Measurements from ENCODE around the gene CSNK1A1L. TPM values are rescaled to one million over a fixed set of nuclear protein-coding genes. Genes with fewer than 3 reads are reported as not detected.

The CSNK1A1L gene
- total and polyA plus RNA-seq, 2 of the 8 experiments (the other 6 are each of a cell fraction or from before 2014, with no cell fraction given): not detected

GRCh38 chr13:37087486-37087885 is 18.0 kb downstream of the CSNK1A1L start (continued):
- no peak for TF ChIP-seq MAX (IDR thresholded peaks at IDR 0.05)
- no peak for TF ChIP-seq YY1 (IDR thresholded peaks at IDR 0.05; ENCODE audit: low read depth, low read length)
- no peak for TF ChIP-seq TCF12 (IDR thresholded peaks at IDR 0.05; ENCODE audit: low read depth, low read length)
- TF ChIP-seq SIN3A (conservative IDR thresholded peaks at IDR 0.05 in 1 of 2, IDR thresholded peaks at IDR 0.05 in 1 of 2; ENCODE audit: low read depth in 1 of 2, low read length in 2 of 2): no peak
- TF ChIP-seq CHD7 (IDR thresholded peaks at IDR 0.05; ENCODE audit: insufficient replicate concordance, low read length): no peak
- no peak for TF ChIP-seq RXRA (IDR thresholded peaks at IDR 0.05; ENCODE audit: insufficient read depth, low read depth, low read length)

Measured in H1 (cell line).